Measurements from ENCODE around the gene RAB17. TPM values are rescaled to one million over a fixed set of nuclear protein-coding genes. Genes with fewer than 3 reads are reported as not detected.

Gene RAB17
- total and polyA plus RNA-seq, 2 of the 4 experiments (the other 2 are of a cell fraction) = 0.41 TPM; not detected in 1

DNA sequence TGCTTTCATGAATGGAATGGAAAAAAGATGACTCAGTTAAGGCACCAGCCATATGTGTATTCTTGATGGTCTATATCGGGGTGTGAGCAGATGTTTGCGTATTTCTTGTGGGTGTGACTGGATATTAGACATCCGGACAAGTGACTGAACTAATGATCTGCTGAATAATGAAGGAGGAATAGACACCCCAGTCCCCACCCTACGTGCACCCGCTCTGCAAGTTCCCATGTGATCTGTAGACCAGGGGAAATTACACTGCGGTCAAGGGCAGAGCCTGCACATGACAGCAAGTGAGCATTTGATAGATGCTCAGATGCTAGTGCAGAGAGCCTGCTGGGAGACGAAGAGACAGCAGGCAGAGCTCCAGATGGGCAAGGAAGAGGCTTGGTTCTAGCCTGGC lies 36.6 kb downstream of the RAB17 start:
- Histone ChIP-seq H3K9ac (ENCODE audit: low read depth, low read length) (no peak overlapping the region), H3K27me3 (ENCODE audit: control insufficient read depth, insufficient read depth, low read length) (no peaks in the 10 kb centered on the region), H3K4me2 (ENCODE audit: low read depth, low read length) (no peak overlapping the region), H3K23ac (ENCODE audit: low read depth, low read length) (no peak overlapping the region), H3K56ac (ENCODE audit: extremely low read depth, insufficient read depth, low read length) (no peak overlapping the region), H2AK5ac (ENCODE audit: low read depth, low read length) (no peak overlapping the region), H3K9me3 (ENCODE audit: control insufficient read depth, insufficient read depth, low read length) (peaks cover 6% of the 10 kb centered on the region), H3K27ac (ENCODE audit: insufficient read depth, low read length) (no peak overlapping the region), H3K4me3 (ENCODE audit: insufficient read depth, low read depth, low read length) (no peak overlapping the region), H2AFZ (replicated peaks; ENCODE audit: low read length, poor library complexity) (no peak overlapping the region), H2BK120ac (ENCODE audit: low read depth, low read length) (no peak overlapping the region), H2BK20ac (ENCODE audit: low read depth, low read length) (no peak overlapping the region), H3K9me1 (ENCODE audit: insufficient read depth, low read length) (0 out of 2 replicates have a peak, but pooled peaks cover 2% of the 10 kb centered on the region), H3K18ac (ENCODE audit: low read depth, low read length) (no peak overlapping the region), H3K14ac (replicated peaks; ENCODE audit: low read depth, low read length) (no peak overlapping the region), H3K36me3 (ENCODE audit: control insufficient read depth, insufficient read depth, low read length) (peaks cover 6% of the 10 kb centered on the region), H2AK9ac (replicated peaks; ENCODE audit: low read depth, low read length, poor library complexity) (no peak overlapping the region), H3K4ac (ENCODE audit: low read depth, low read length) (no peak overlapping the region), H2BK15ac (ENCODE audit: low read depth, low read length) (no peak overlapping the region), H4K20me1 (ENCODE audit: insufficient read depth, low read length) (0 out of 2 replicates have a peak, but pooled peaks cover 9% of the 10 kb centered on the region), H4K91ac (ENCODE audit: insufficient read depth, low read depth, low read length) (no peak overlapping the region), H3K79me1 (ENCODE audit: low read depth in 1 of 2, low read length in 2 of 2) (no peaks in the 10 kb centered on the region), H3K4me1 (ENCODE audit: control insufficient read depth, insufficient read depth, low read length) (peaks cover 7% of the 10 kb centered on the region; the same call in 1 of the 2 replicates), H4K8ac (ENCODE audit: low read depth in 2 of 2, low read length in 2 of 2) (no peak overlapping the region), H2BK5ac (ENCODE audit: low read depth, low read length, poor library complexity, severe bottlenecking) (no peak overlapping the region), H4K5ac (ENCODE audit: low read depth, low read length) (no peak overlapping the region)
- TF ChIP-seq CEBPB (IDR thresholded peaks at IDR 0.05; ENCODE audit: low read depth, low read length) (no peak), CHD1 (IDR thresholded peaks at IDR 0.05; ENCODE audit: low read depth, low read length) (no peak), MXI1 (IDR thresholded peaks at IDR 0.05; ENCODE audit: borderline replicate concordance, low read depth, low read length) (no peak), POLR2A (IDR thresholded peaks at IDR 0.05; ENCODE audit: low read depth, low read length) (no peak), RCOR1 (IDR thresholded peaks at IDR 0.05; ENCODE audit: insufficient replicate concordance, low read length) (no peak), MAZ (IDR thresholded peaks at IDR 0.05; ENCODE audit: borderline replicate concordance, low read depth, low read length) (no peak)
- TF ChIP-seq, protein P1, sequence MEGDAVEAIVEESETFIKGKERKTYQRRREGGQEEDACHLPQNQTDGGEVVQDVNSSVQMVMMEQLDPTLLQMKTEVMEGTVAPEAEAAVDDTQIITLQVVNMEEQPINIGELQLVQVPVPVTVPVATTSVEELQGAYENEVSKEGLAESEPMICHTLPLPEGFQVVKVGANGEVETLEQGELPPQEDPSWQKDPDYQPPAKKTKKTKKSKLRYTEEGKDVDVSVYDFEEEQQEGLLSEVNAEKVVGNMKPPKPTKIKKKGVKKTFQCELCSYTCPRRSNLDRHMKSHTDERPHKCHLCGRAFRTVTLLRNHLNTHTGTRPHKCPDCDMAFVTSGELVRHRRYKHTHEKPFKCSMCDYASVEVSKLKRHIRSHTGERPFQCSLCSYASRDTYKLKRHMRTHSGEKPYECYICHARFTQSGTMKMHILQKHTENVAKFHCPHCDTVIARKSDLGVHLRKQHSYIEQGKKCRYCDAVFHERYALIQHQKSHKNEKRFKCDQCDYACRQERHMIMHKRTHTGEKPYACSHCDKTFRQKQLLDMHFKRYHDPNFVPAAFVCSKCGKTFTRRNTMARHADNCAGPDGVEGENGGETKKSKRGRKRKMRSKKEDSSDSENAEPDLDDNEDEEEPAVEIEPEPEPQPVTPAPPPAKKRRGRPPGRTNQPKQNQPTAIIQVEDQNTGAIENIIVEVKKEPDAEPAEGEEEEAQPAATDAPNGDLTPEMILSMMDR (conservative IDR thresholded peaks at IDR 0.05; ENCODE audit: low read depth, low read length) = no peak
- ChIA-PET CTCF (no interaction called here), POLR2A (ENCODE audit: unreplicated experiment) (no interaction called here)
- 67% methylated on average over 1 of the region's 7 CpGs; no CpG with 5 or more reads in 1 of the 2 experiments for WGBS, 2 experiments (ENCODE audit: extremely low coverage in 2 of 2, insufficient read length in 1 of 2)
- ATAC-seq (ENCODE audit: low read depth) = no peak
- intact Hi-C loops (cut with micrococcal nuclease) = no loop called here
- in situ Hi-C loops (cut with MboI; ENCODE audit: low sequenced_read_pairs) = loop anchor here (25.0 kb wide), 2 partner anchors 1042 to 1217 kb away; a partner anchor contains a TSS
- dilution Hi-C loops (cut with HindIII; ENCODE audit: low sequenced_read_pairs, unreplicated experiment) = no loop called here
- BruUV-seq (replicated peaks) = no TSS peak
- DNase-seq = no peak

Measured in IMR-90 (cell line).